Measurements from ENCODE around the gene FAM83F.

Gene FAM83F

GRCh38 chr22:40039482-40040115, 44.8 kb downstream of the FAM83F start:
- no peak for DNase-seq

GRCh38 chr22:40040927-40041326, 46.2 kb downstream of the FAM83F start:
- peak; percentile 6 for DNase-seq

- DNase-seq, result no peak
These were observed 46.8 kb downstream of the FAM83F start for GRCh38 chr22:40041366-40042137.

GRCh38 chr22:40042312-40042711, 47.6 kb downstream of the FAM83F start:
- DNase-seq, result no peak

- no peak for DNase-seq
These were observed 48.3 kb downstream of the FAM83F start for GRCh38 chr22:40043081-40043480.

- DNase-seq, result no peak
These were observed 49.0 kb downstream of the FAM83F start for GRCh38 chr22:40043793-40044101.

- DNase-seq, result peak; percentile 97
These were observed 49.5 kb downstream of the FAM83F start for GRCh38 chr22:40044102-40044869.

- DNase-seq, result peak; percentile 5
These were observed 50.4 kb downstream of the FAM83F start for GRCh38 chr22:40044870-40045834.

GRCh38 chr22:40046126-40046525, 51.4 kb downstream of the FAM83F start:
- DNase-seq, result no peak

GRCh38 chr22:40050258-40050657, 55.5 kb downstream of the FAM83F start:
- no peak for DNase-seq

- DNase-seq, result no peak
These were observed 56.6 kb downstream of the FAM83F start for GRCh38 chr22:40051322-40051721.

GRCh38 chr22:40053460-40053859, 58.7 kb downstream of the FAM83F start:
- DNase-seq, result no peak

GRCh38 chr22:40054486-40054885, 59.7 kb downstream of the FAM83F start:
- no peak for DNase-seq

GRCh38 chr22:40055143-40055883, 60.6 kb downstream of the FAM83F start:
- no peak for DNase-seq

GRCh38 chr22:40056154-40056553, 61.4 kb downstream of the FAM83F start:
- DNase-seq, result no peak

- DNase-seq, result no peak
These were observed 61.8 kb downstream of the FAM83F start for GRCh38 chr22:40056559-40056958.

GRCh38 chr22:40057652-40058051, 62.9 kb downstream of the FAM83F start:
- DNase-seq, result no peak

GRCh38 chr22:40058265-40058664, 63.5 kb downstream of the FAM83F start:
- no peak for DNase-seq

- no peak for DNase-seq
These were observed 71.2 kb downstream of the FAM83F start for GRCh38 chr22:40065981-40066380.

- DNase-seq, result no peak
These were observed 72.9 kb downstream of the FAM83F start for GRCh38 chr22:40067639-40068038.

GRCh38 chr22:40070701-40071100, 75.9 kb downstream of the FAM83F start:
- no peak for DNase-seq

GRCh38 chr22:40071720-40072119, 77.0 kb downstream of the FAM83F start:
- no peak for DNase-seq
